Fibroblast of lung (primary cell): ENCODE data around the gene FRS2. TPM values are rescaled to one million over a fixed set of nuclear protein-coding genes. Genes with fewer than 3 reads are reported as not detected.

Experiments used
- DNase-seq, 2 donors: peaks; one replicate each; pipeline versions ENCODE4 v3.0.0 to v3.0.0-alpha.2; 2010; ENCODE audit warnings: low read depth in 2 of 2
- H2AFZ ChIP-seq: 2 replicates; pipeline ENCODE4 v1.5.1; 2012; ENCODE audit warnings: low read length, control low read depth, inconsistent platforms
- H3K27ac ChIP-seq: 2 replicates; pipeline ENCODE4 v1.5.1; 2011; ENCODE audit warnings: low read length, control low read depth; ENCODE audit not compliant: insufficient read depth
- H3K27me3 ChIP-seq: 2 replicates; pipeline ENCODE4 v1.5.1; 2011; ENCODE audit warnings: mild to moderate bottlenecking, low read length; ENCODE audit not compliant: control insufficient read depth, insufficient read depth
- H3K36me3 ChIP-seq: 2 replicates; pipeline ENCODE4 v1.5.1; 2011; ENCODE audit warnings: low read length; ENCODE audit not compliant: control insufficient read depth, insufficient read depth
- H3K4me1 ChIP-seq: 2 replicates; pipeline ENCODE4 v1.5.1; 2011; ENCODE audit warnings: low read length; ENCODE audit not compliant: control insufficient read depth, insufficient read depth; ENCODE audit errors: extremely low read depth
- H3K4me2 ChIP-seq: 2 replicates; pipeline ENCODE4 v1.5.1; 2011; ENCODE audit warnings: low read length, control low read depth; ENCODE audit not compliant: insufficient read depth; ENCODE audit errors: extremely low read depth
- H3K4me3 ChIP-seq, 4 experiments: fragments of 200-600 bp in 1 of 4; sonication (generic) in 1 of 4; replicated peaks in 1 of 4; 2 replicates each; pipeline ENCODE4 v1.5.1; 2011 to 2016; ENCODE audit warnings: low read length in 4 of 4, low read depth in 3 of 4, mild to moderate bottlenecking in 3 of 4, control low read depth in 2 of 4, inconsistent platforms in 1 of 4, mixed read lengths in 1 of 4; ENCODE audit not compliant: insufficient read depth in 1 of 4; ENCODE audit errors: control extremely low read depth in 1 of 4
- H3K79me2 ChIP-seq: 2 replicates; pipeline ENCODE4 v1.5.1; 2012; ENCODE audit warnings: mild to moderate bottlenecking, low read length, inconsistent platforms; ENCODE audit not compliant: control insufficient read depth, insufficient read depth
- H3K9ac ChIP-seq: 2 replicates; pipeline ENCODE4 v1.5.1; 2011; ENCODE audit warnings: mild to moderate bottlenecking, low read length, control low read depth; ENCODE audit not compliant: insufficient read depth
- H3K9me3 ChIP-seq: 2 replicates; pipeline ENCODE4 v1.5.1; 2012; ENCODE audit warnings: low read depth, low read length; ENCODE audit not compliant: control insufficient read depth, insufficient read depth
- H4K20me1 ChIP-seq: 2 replicates; pipeline ENCODE4 v1.5.1; 2011; ENCODE audit warnings: low read length; ENCODE audit not compliant: control insufficient read depth, insufficient read depth; ENCODE audit errors: extremely low read depth
- CTCF ChIP-seq, 2 donors: IDR thresholded peaks in 1 of 2; conservative IDR thresholded peaks in 1 of 2; 1 replicate in 1 of 2; 2 replicates in 1 of 2; pipeline ENCODE4 v1.5.1; 2011 to 2012; ENCODE audit warnings: low read length in 2 of 2, control low read depth in 1 of 2, inconsistent platforms in 1 of 2, low read depth in 1 of 2, mild to moderate bottlenecking in 1 of 2
- EZH2 ChIP-seq: IDR thresholded peaks from 2 replicates; pipeline ENCODE4 v1.5.1; 2012; ENCODE audit warnings: low read length, control low read depth, mild to moderate bottlenecking; ENCODE audit errors: missing control alignments
- polyA plus RNA-seq, 2 donors: library from polyadenylated mRNA; depleted of rRNA in 1 of 2; stranded (reverse) in 1 of 2; unstranded in 1 of 2; fragments of >200 nt; gene quantifications; 2 replicates each; pipeline ENCODE4 v1.2.1, GENCODE V29; 2011 to 2012; ENCODE audit warnings: missing spikeins in 1 of 2
- total RNA-seq: library from RNA; depleted of rRNA; stranded (reverse); fragments of >200 nt; gene quantifications from 2 replicates; pipeline ENCODE4 v1.2.1, GENCODE V29; 2014

Gene FRS2
- total and polyA plus RNA-seq, 2 donors (not counting 1 experiment from before 2014, with no cell fraction given): 37.1 to 45.9 TPM

GRCh38 chr12:69466867-69467266 is 3.3 kb upstream of the FRS2 start:
- peaks cover 3% of the 10 kb centered on the region for H3K4me1 ChIP-seq
- no peaks in the 10 kb centered on the region for H4K20me1 ChIP-seq
- H3K9ac ChIP-seq: no peak overlapping the region
- peaks cover 17% of the 10 kb centered on the region for H3K79me2 ChIP-seq
- TF ChIP-seq EZH2: no peak
- TF ChIP-seq CTCF (conservative IDR thresholded peaks at IDR 0.05 in 1 of 2, IDR thresholded peaks at IDR 0.05 in 1 of 2; ENCODE audit: low read depth in 1 of 2, low read length in 2 of 2): no peak
- no peak overlapping the region for H3K4me3 ChIP-seq
- no peaks in the 10 kb centered on the region for H3K36me3 ChIP-seq
- no peak overlapping the region for H3K27ac ChIP-seq
- H3K9me3 ChIP-seq: no peaks in the 10 kb centered on the region
- no peaks in the 10 kb centered on the region for H3K27me3 ChIP-seq
- H3K4me2 ChIP-seq: no peak overlapping the region
- no peak overlapping the region for H2AFZ ChIP-seq
- DNase-seq: no peak

GRCh38 chr12:69467366-69467765 is 2.8 kb upstream of the FRS2 start:
- H3K4me3 ChIP-seq: no peak overlapping the region
- TF ChIP-seq CTCF (conservative IDR thresholded peaks at IDR 0.05 in 1 of 2, IDR thresholded peaks at IDR 0.05 in 1 of 2; ENCODE audit: low read depth in 1 of 2, low read length in 2 of 2): no peak
- no peak for TF ChIP-seq EZH2
- no peak overlapping the region for H3K27ac ChIP-seq
- H3K9me3 ChIP-seq: no peaks in the 10 kb centered on the region
- peak in 1 of 2 donors; percentile 47 for DNase-seq
- no peak overlapping the region for H2AFZ ChIP-seq
- H3K27me3 ChIP-seq: no peaks in the 10 kb centered on the region
- H3K79me2 ChIP-seq: peaks cover 22% of the 10 kb centered on the region
- no peak overlapping the region for H3K4me2 ChIP-seq
- H3K36me3 ChIP-seq: no peaks in the 10 kb centered on the region
- H3K9ac ChIP-seq: no peak overlapping the region
- no peaks in the 10 kb centered on the region for H4K20me1 ChIP-seq
- peaks cover 3% of the 10 kb centered on the region for H3K4me1 ChIP-seq

- TF ChIP-seq EZH2 (no peak), CTCF (conservative IDR thresholded peaks at IDR 0.05 in 1 of 2, IDR thresholded peaks at IDR 0.05 in 1 of 2; ENCODE audit: low read depth in 1 of 2, low read length in 2 of 2) (no peak)
- DNase-seq: peak; percentile 12 to 50
These were observed 1.8 kb upstream of the FRS2 start for GRCh38 chr12:69468237-69469026.

More at GRCh38 chr12:69468237-69469026, 1.8 kb upstream of the FRS2 start:
- no peaks in the 10 kb centered on the region for H3K9me3 ChIP-seq
- H3K79me2 ChIP-seq: peaks cover 32% of the 10 kb centered on the region
- no peaks in the 10 kb centered on the region for H3K27me3 ChIP-seq
- no peak overlapping the region for H3K27ac ChIP-seq
- H4K20me1 ChIP-seq: no peaks in the 10 kb centered on the region
- H3K36me3 ChIP-seq: no peaks in the 10 kb centered on the region
- peaks cover 6% of the 10 kb centered on the region for H3K4me1 ChIP-seq
- no peak overlapping the region for H3K9ac ChIP-seq
- peak overlapping the region; percentile 50 for H2AFZ ChIP-seq
- no peak overlapping the region for H3K4me3 ChIP-seq
- H3K4me2 ChIP-seq: no peak overlapping the region
